Endothelial cell of umbilical vein (primary cell): Measurements from ENCODE around the gene ZNF821. TPM values are rescaled to one million over a fixed set of nuclear protein-coding genes. Genes with fewer than 3 reads are reported as not detected.

Experiments
- BruUV-seq: library from RNA; stranded (reverse); fragments of 400-500 nt; replicated peaks from 2 replicates; lab custom pipeline; 2021; lab: Mats Ljungman, UMichigan
- CTCF ChIA-PET: fragments of 300-600, 350-600 bp; sonication (Branson Sonifier 250); formaldehyde crosslinking; loops from one replicate; lab custom pipeline; 2021; ENCODE audit warnings: antibody characterized with exemption, inconsistent platforms; lab: Charles Lee
- POLR2A ChIA-PET: fragments of 300-600, 350-600 bp; sonication (Branson Sonifier 250); formaldehyde crosslinking; loops from one replicate; lab custom pipeline; 2021; ENCODE audit warnings: antibody characterized with exemption, inconsistent platforms; lab: Charles Lee
- DNase-seq: peaks from one replicate; pipeline ENCODE4 v3.0.0-alpha.2; 2011; ENCODE audit warnings: low read depth, low spot score
- FAIRE-seq: peaks from 2 replicates; lab custom pipeline; 2011; peaks lifted over from hg19 to GRCh38; lab: Jason Lieb, UNC
- H2AFZ ChIP-seq: 2 replicates; pipeline ENCODE4 v1.6.0; 2012; ENCODE audit warnings: low read depth, low read length, control low read depth, inconsistent platforms
- H3K27ac ChIP-seq: 2 replicates; pipeline ENCODE4 v1.5.1; 2011; ENCODE audit warnings: low read depth, mild to moderate bottlenecking, control low read depth, low read length, moderate library complexity; ENCODE audit not compliant: insufficient read depth
- H3K27me3 ChIP-seq, 2 experiments: 2 replicates each; pipeline versions ENCODE4 v1.6.0 to v1.6.1; 2011; ENCODE audit warnings: low read length in 2 of 2, mixed read lengths in 1 of 2; ENCODE audit not compliant: control insufficient read depth in 2 of 2, insufficient read depth in 2 of 2
- H3K36me3 ChIP-seq, 2 experiments: 2 replicates in 1 of 2; 3 replicates in 1 of 2; pipeline ENCODE4 v1.5.1; 2011; ENCODE audit warnings: low read length in 2 of 2, mild to moderate bottlenecking in 1 of 2, moderate library complexity in 1 of 2; ENCODE audit not compliant: control insufficient read depth in 2 of 2, insufficient read depth in 2 of 2; ENCODE audit errors: extremely low read depth in 1 of 2
- H3K4me1 ChIP-seq: 3 replicates; pipeline ENCODE4 v1.5.1; 2011; ENCODE audit warnings: mild to moderate bottlenecking, low read length; ENCODE audit not compliant: control insufficient read depth, insufficient read depth; ENCODE audit errors: extremely low read depth
- H3K4me2 ChIP-seq: 2 replicates; pipeline ENCODE4 v1.6.1; 2011; ENCODE audit warnings: low read length, control low read depth, mixed read lengths; ENCODE audit not compliant: insufficient read depth
- H3K4me3 ChIP-seq, 3 experiments: fragments of 200-600 bp in 1 of 3; sonication (generic), shearing (Covaris generic) in 1 of 3; replicated peaks in 1 of 3; 2 replicates each; pipeline ENCODE4 v1.5.1; 2011 to 2016; ENCODE audit warnings: control low read depth in 3 of 3, low read length in 3 of 3, mild to moderate bottlenecking in 2 of 3, inconsistent platforms in 1 of 3, low read depth in 1 of 3, moderate library complexity in 1 of 3; ENCODE audit not compliant: insufficient read depth in 1 of 3
- H3K79me2 ChIP-seq: 2 replicates; pipeline ENCODE4 v1.6.0; 2012; ENCODE audit warnings: low read length, inconsistent platforms; ENCODE audit not compliant: control insufficient read depth, insufficient read depth
- H3K9ac ChIP-seq: replicated peaks from 2 replicates; pipeline ENCODE3; 2011; ENCODE audit warnings: low read length, control low read depth; ENCODE audit not compliant: insufficient read depth; ENCODE audit errors: extremely low read depth
- H3K9me1 ChIP-seq: replicated peaks from 3 replicates; pipeline ENCODE4 v1.6.0; 2011; ENCODE audit warnings: mild to moderate bottlenecking, low read length; ENCODE audit not compliant: control insufficient read depth, insufficient read depth; ENCODE audit errors: extremely low read depth
- H3K9me3 ChIP-seq: replicated peaks from 2 replicates; pipeline ENCODE4 v1.5.1; 2012; ENCODE audit warnings: low read length, inconsistent platforms; ENCODE audit not compliant: control insufficient read depth, insufficient read depth
- H4K20me1 ChIP-seq: replicated peaks from 2 replicates; pipeline ENCODE3; 2011; ENCODE audit warnings: mild to moderate bottlenecking, low read length; ENCODE audit not compliant: control insufficient read depth, insufficient read depth; ENCODE audit errors: extremely low read depth
- EZH2 ChIP-seq: IDR thresholded peaks from 2 replicates; pipeline ENCODE4 v1.6.1; 2012; ENCODE audit warnings: borderline replicate concordance, low read depth, mild to moderate bottlenecking, moderate library complexity, low read length, inconsistent platforms; ENCODE audit not compliant: severe bottlenecking
- FOS ChIP-seq: IDR thresholded peaks from 2 replicates; pipeline ENCODE4 v1.6.1; 2011; ENCODE audit warnings: mild to moderate bottlenecking, low read length, moderate library complexity, borderline replicate concordance; ENCODE audit not compliant: insufficient read depth
- GATA2 ChIP-seq: IDR thresholded peaks from 2 replicates; pipeline ENCODE4 v1.7.0; 2011; ENCODE audit warnings: low read depth, mild to moderate bottlenecking, moderate library complexity, mixed read lengths, low read length; ENCODE audit not compliant: insufficient read length, insufficient read depth
- JUN ChIP-seq: IDR thresholded peaks from 2 replicates; pipeline ENCODE4 v1.6.1; 2011; ENCODE audit warnings: borderline replicate concordance, low read depth; ENCODE audit not compliant: insufficient read length, insufficient read depth
- MYC ChIP-seq: IDR thresholded peaks from one replicate; pipeline ENCODE4 v1.6.1; 2011; ENCODE audit warnings: mild to moderate bottlenecking, low read depth, low read length
- POLR2A ChIP-seq: IDR thresholded peaks from 2 replicates; pipeline ENCODE4 v1.6.1; 2012; ENCODE audit warnings: low read depth, mild to moderate bottlenecking, control low read depth, low read length
- POLR2AphosphoS5 ChIP-seq: IDR thresholded peaks from 2 replicates; pipeline ENCODE4 v1.6.1; 2012; ENCODE audit warnings: low read depth, mild to moderate bottlenecking, control low read depth, low read length, moderate library complexity; ENCODE audit not compliant: insufficient read depth
- dilution Hi-C: fragments of 300-500 bp; cut with MboI; formaldehyde crosslinking; loops from one replicate; pipeline ENCODE4 v1.15.0; 2019; ENCODE audit warnings: low sequenced_read_pairs; ENCODE audit not compliant: extremely low pct_ligation_motif_present
- intact Hi-C: fragments of 100-400 bp; cut with micrococcal nuclease; formaldehyde crosslinking; loops from one replicate; pipeline ENCODE4 v1.10.0; 2022
- polyA plus RNA-seq, 4 experiments: library from polyadenylated mRNA; depleted of rRNA in 3 of 4; stranded (reverse) in 3 of 4; unstranded in 1 of 4; fragments of >200 nt; gene quantifications; 2 replicates each; pipeline versions ENCODE4 v1.2.1 to v1.2.3, GENCODE V29; 2011 to 2012; ENCODE audit warnings: missing spikeins in 1 of 4
- total RNA-seq: library from RNA; stranded (reverse); gene quantifications from 2 replicates; pipeline ENCODE4 v1.2.3, GENCODE V29; 2021
- TF ChIP-seq, protein P1 (sequence below): IDR thresholded peaks from 2 replicates; pipeline ENCODE4 v1.6.1; 2011; ENCODE audit not compliant: insufficient read depth, insufficient read length
- TF ChIP-seq, protein P2 (sequence below), 2 donors: IDR thresholded peaks; 1 replicate in 1 of 2; 2 replicates in 1 of 2; pipeline ENCODE4 v1.5.1; 2011; ENCODE audit warnings: low read length in 2 of 2, mild to moderate bottlenecking in 2 of 2, moderate library complexity in 2 of 2, control low read depth in 1 of 2, inconsistent platforms in 1 of 2, low read depth in 1 of 2; ENCODE audit not compliant: insufficient read depth in 1 of 2; ENCODE audit errors: extremely low read depth in 1 of 2

The ZNF821 gene
- total and polyA plus RNA-seq, 2 donors (not counting 3 experiments of a cell fraction or from before 2014, with no cell fraction given), result 7.3 to 8.1 TPM

DNA sequence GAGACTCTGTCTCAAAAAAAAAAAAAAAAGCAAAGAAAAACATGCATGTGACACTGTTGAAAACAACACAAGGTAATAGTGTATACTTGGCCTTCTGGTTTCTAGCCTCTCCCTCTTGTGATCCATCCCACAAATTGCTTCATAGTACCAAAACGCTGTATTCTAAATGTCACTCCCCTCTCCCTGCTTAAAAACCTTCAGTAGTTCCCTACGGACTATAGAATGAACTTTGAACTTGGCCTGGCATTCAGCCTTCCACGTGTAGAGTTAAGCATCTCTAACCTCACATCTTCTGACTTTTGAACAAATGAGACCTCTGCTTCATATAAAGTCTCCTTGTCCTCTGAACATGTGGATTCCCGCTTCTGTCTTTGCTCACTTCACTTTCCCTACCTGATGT lies 5.1 kb downstream of the ZNF821 start:
- intact Hi-C loops, result no loop called here
- no peak overlapping the region for H3K4me3 ChIP-seq
- POLR2A ChIA-PET, result no interaction called here
- H4K20me1 ChIP-seq, result no peaks in the 10 kb centered on the region
- no peaks in the 10 kb centered on the region for H3K79me2 ChIP-seq
- no peak overlapping the region for H3K9ac ChIP-seq
- BruUV-seq, result no TSS peak
- no peaks in the 10 kb centered on the region for H3K27me3 ChIP-seq
- no peaks in the 10 kb centered on the region for H3K9me1 ChIP-seq
- H3K4me2 ChIP-seq, result no peak overlapping the region
- peaks cover 16% of the 10 kb centered on the region for H3K4me1 ChIP-seq
- dilution Hi-C loops, result no loop called here
- H3K27ac ChIP-seq, result no peak overlapping the region
- peaks cover 0 to 9% of the 10 kb centered on the region in 2 experiments for H3K36me3 ChIP-seq
- TF ChIP-seq JUN (no peak), FOS (no peak), POLR2A (no peak), EZH2 (no peak), GATA2 (no peak), MYC (no peak), POLR2AphosphoS5 (no peak)
- TF ChIP-seq, protein P1, sequence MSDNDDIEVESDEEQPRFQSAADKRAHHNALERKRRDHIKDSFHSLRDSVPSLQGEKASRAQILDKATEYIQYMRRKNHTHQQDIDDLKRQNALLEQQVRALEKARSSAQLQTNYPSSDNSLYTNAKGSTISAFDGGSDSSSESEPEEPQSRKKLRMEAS, result no peak
- TF ChIP-seq, protein P2, sequence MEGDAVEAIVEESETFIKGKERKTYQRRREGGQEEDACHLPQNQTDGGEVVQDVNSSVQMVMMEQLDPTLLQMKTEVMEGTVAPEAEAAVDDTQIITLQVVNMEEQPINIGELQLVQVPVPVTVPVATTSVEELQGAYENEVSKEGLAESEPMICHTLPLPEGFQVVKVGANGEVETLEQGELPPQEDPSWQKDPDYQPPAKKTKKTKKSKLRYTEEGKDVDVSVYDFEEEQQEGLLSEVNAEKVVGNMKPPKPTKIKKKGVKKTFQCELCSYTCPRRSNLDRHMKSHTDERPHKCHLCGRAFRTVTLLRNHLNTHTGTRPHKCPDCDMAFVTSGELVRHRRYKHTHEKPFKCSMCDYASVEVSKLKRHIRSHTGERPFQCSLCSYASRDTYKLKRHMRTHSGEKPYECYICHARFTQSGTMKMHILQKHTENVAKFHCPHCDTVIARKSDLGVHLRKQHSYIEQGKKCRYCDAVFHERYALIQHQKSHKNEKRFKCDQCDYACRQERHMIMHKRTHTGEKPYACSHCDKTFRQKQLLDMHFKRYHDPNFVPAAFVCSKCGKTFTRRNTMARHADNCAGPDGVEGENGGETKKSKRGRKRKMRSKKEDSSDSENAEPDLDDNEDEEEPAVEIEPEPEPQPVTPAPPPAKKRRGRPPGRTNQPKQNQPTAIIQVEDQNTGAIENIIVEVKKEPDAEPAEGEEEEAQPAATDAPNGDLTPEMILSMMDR (IDR thresholded peaks at IDR 0.05; ENCODE audit: extremely low read depth in 1 of 2, insufficient read depth in 1 of 2, low read depth in 1 of 2, low read length in 2 of 2), result no peak
- CTCF ChIA-PET, result interaction anchor here (1.2 to 1.5 kb wide), 2 partner anchors 21 to 83 kb away, joined by 3 to 6 read pairs; no protein-coding TSS in a partner anchor
- FAIRE-seq (no peak), DNase-seq (no peak)
- no peak overlapping the region for H2AFZ ChIP-seq
- no peaks in the 10 kb centered on the region for H3K9me3 ChIP-seq
